Ovary (tissue), 9 donors: ENCODE results near the gene DLG1. TPM values are rescaled to one million over a fixed set of nuclear protein-coding genes. Genes with fewer than 3 reads are reported as not detected.
A peak's percentile ranks its signal among the peaks of the same experiment; 100 is the strongest.

ENCODE experiments used
- DNase-seq, 5 donors: peaks; one replicate each; pipeline ENCODE4 v3.0.0-alpha.2; 2019 to 2020
- H3K27ac ChIP-seq, 2 donors: fragments of 200-600 bp; one replicate each; pipeline versions ENCODE4 v1.5.1 to v1.8.0; 2019 to 2022
- H3K27me3 ChIP-seq: fragments of 200-600 bp; one replicate; pipeline ENCODE4 v1.8.0; 2022
- H3K36me3 ChIP-seq: fragments of 200-600 bp; sonication (generic); one replicate; pipeline ENCODE4 v1.5.1; 2019
- H3K4me1 ChIP-seq: one replicate; pipeline ENCODE4 v1.8.1; 2013; ENCODE audit warnings: mild to moderate bottlenecking, moderate library complexity; ENCODE audit not compliant: insufficient read depth
- H3K4me3 ChIP-seq: fragments of 200-600 bp; sonication (generic); one replicate; pipeline ENCODE4 v1.5.1; 2017
- H3K9me3 ChIP-seq, 2 donors: fragments of 200-600 bp in 1 of 2; sonication (generic) in 1 of 2; one replicate each; pipeline versions ENCODE4 v1.5.1 to v1.8.1; 2013 to 2019; ENCODE audit warnings: mild to moderate bottlenecking in 1 of 2, moderate library complexity in 1 of 2
- EP300 ChIP-seq: sonication (generic); formaldehyde crosslinking; IDR thresholded peaks from one replicate; pipeline ENCODE4 v1.6.1; 2017; ENCODE audit warnings: antibody characterized with exemption
- POLR2A ChIP-seq: fragments of 450-650 bp; IDR thresholded peaks from one replicate; pipeline ENCODE4 v1.6.1; 2017; ENCODE audit warnings: antibody characterized with exemption, mild to moderate bottlenecking, moderate library complexity
- WGBS, 3 donors: extraction: QIAGEN DNeasy Blood & Tissue Kit in 1 of 3; methylation state at CpG; one replicate each; pipeline versions ENCODE4 v1.1.5 to v1.1.7; 2013 to 2017; 5-methylcytosine and 5-hydroxymethylcytosine counted together
- intact Hi-C, 4 donors: fragments of 100-400 bp; cut with DNase I; formaldehyde crosslinking; loops; one replicate each; pipeline versions ENCODE4 v1.11.0 to v1.15.1; 2022 to 2023
- polyA plus RNA-seq, 2 donors: library from polyadenylated mRNA; stranded (reverse); fragments of 200-250 nt in 1 of 2; fragments of 350-450 nt in 1 of 2; fragmentation: Illumina TruSeq in 1 of 2; extraction: RNeasy Lipid Tissue Mini Kit (QIAGEN cat#74804) in 1 of 2; gene quantifications; one replicate each; pipeline ENCODE4 v1.2.3, GENCODE V29; 2013 to 2014
- total RNA-seq, 7 donors: library from RNA; depleted of rRNA in 2 of 7; stranded (reverse); fragments of >200 nt in 2 of 7; fragmentation: NEBNext Ultra II Directional in 3 of 7; extraction: Animal tissue kit (Norgen Biotek cat#: 25700) in 3 of 7; gene quantifications; one replicate each; pipeline versions ENCODE4 v1.1.0 to v1.2.4, GENCODE V29; 2016 to 2023
- TF ChIP-seq, protein P1 (sequence below), 3 donors: fragments of 450-650 bp in 2 of 3; fragments of 200-600 bp in 1 of 3; IDR thresholded peaks; one replicate each; pipeline versions ENCODE4 v1.5.1 to v1.8.0; 2016 to 2022; ENCODE audit warnings: antibody characterized with exemption in 3 of 3, mild to moderate bottlenecking in 1 of 3
- donor health status: DM: no; HTN: no; CAD: no; lungs with moderate emphysema.
- donor health status: DM: no; HTN: no; CAD: no.
- donor health status: Bipolar disorder and iron deficiency.
- donor health status: DM: yes; HTN: yes; CAD: no.
- donor health status: DM: no; HTN: no; CAD: no.
- donor health status: DM: yes; HTN: yes; CAD: no.

Gene DLG1
- total and polyA plus RNA-seq, 9 donors = 20.5 to 99.1 (median 62.5) TPM

DNA sequence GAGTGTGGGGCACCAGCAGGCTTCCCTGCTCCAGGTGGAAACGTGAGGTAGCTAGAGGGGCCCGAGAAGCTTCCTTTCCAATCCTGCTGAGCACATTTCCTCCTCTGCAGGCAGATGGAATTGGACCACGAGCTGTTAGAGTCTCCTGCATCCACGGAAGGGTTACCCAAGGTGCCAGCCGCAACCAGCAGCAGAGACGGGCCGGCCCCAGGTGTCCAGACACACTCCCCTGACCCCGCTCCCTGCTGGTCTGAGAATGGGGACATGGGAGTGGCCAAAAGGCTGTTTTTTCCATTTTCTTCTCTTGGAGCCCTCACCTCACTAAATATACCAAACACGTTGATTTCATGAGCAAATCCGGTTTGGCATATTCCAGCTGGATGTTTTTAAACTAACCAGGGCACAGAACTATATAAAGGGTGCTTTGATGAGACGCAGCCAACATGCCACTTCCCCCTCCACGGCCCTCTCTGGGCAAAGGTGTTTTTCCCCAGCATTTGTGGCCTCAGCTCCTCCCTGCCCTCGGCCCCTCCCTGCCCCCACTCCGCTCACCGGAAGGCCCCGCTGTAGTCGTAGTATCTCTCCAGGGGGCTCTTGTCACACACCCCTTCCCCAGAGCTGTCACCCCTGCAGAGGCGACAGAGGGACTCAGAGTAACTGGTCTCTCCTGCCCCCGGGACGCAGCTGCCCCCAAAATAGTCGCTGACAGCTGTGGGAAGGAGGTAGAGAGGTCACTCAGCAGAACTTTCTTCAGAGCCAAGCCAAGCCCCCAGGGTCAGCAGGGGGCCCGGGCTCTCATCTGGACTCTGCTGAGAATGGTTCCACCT is 275.8 kb downstream of the DLG1 start:
- Histone ChIP-seq H3K36me3 (no peaks in the 10 kb centered on the region), H3K27me3 (no peaks in the 10 kb centered on the region), H3K4me1 (no peaks in the 10 kb centered on the region), H3K9me3 (no peaks in the 10 kb centered on the region), H3K27ac (no peak overlapping the region), H3K4me3 (no peak overlapping the region)
- 33 to 39% (median 38%) methylated on average over 22 of the region's 22 CpGs for WGBS, 3 donors
- TF ChIP-seq EP300 = no peak
- intact Hi-C loops = no loop called here
- peak in 1 of 5 donors; percentile 23 for DNase-seq

DNA sequence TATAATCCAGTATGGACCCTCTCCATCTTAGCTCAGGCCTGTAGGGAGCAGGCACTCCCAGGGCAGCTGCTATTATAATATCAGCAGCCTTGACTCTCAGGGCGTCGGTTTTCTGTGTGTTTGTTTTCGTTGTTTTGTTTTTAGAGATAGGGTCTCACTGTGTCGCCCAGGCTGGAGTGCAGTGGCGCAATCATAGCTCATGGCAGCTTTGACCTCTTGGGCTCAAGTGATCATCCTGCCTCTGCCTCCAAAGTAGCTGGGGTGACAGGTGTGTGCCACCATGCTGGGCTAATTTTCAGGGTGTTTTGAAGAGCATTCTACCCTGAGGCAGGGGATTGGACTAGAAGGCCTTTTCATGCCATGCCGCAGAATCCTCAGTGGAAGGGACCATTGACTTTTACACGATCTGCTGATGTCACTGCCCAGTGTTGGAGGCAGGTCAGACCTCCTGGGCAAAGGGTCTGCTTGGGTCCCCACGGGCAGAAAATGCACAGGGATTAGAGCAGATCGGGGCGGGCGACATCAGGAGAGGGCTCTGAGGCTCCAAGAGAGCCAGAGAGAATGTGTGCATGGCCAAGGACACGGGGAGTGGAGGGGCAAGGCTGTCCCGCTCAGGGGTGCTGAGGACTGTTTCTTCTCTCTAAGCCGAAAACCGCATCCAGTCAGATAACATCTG is 276.5 kb downstream of the DLG1 start:
- no peaks in the 10 kb centered on the region for H3K36me3 ChIP-seq
- DNase-seq = peak in 1 of 5 donors; percentile 14
- H3K4me3 ChIP-seq = no peak overlapping the region
- intact Hi-C loops = no loop called here
- H3K27ac ChIP-seq = no peak overlapping the region
- no peaks in the 10 kb centered on the region for H3K27me3 ChIP-seq
- no peaks in the 10 kb centered on the region for H3K4me1 ChIP-seq
- TF ChIP-seq EP300 (no peak), POLR2A (no peak)
- TF ChIP-seq, protein P1, sequence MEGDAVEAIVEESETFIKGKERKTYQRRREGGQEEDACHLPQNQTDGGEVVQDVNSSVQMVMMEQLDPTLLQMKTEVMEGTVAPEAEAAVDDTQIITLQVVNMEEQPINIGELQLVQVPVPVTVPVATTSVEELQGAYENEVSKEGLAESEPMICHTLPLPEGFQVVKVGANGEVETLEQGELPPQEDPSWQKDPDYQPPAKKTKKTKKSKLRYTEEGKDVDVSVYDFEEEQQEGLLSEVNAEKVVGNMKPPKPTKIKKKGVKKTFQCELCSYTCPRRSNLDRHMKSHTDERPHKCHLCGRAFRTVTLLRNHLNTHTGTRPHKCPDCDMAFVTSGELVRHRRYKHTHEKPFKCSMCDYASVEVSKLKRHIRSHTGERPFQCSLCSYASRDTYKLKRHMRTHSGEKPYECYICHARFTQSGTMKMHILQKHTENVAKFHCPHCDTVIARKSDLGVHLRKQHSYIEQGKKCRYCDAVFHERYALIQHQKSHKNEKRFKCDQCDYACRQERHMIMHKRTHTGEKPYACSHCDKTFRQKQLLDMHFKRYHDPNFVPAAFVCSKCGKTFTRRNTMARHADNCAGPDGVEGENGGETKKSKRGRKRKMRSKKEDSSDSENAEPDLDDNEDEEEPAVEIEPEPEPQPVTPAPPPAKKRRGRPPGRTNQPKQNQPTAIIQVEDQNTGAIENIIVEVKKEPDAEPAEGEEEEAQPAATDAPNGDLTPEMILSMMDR (IDR thresholded peaks at IDR 0.05) = no peak
- 75 to 82% (median 77%) methylated on average over 15 of the region's 15 CpGs for WGBS, 3 donors
- no peaks in the 10 kb centered on the region for H3K9me3 ChIP-seq

DNA sequence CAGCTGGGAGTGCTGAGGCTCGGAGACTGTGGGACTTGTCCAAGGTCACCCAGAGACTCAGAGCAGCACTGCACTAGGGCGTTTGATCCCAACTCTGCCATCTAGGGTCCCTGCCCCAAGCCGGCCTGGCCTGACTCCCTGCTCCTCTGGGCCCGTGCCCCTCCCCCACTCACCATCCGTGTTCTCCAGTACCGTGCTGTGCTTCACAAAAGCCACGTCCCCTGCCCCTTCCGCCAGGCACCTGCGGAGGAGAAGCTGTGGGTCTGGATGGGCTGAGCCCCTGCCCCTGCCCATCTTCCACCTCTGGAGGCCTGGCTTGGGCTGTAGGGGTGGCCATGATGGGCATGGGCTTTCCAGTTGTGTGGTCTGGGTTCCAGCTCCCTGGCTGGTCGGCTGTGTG is 277.2 kb downstream of the DLG1 start:
- intact Hi-C loops = no loop called here
- H3K4me3 ChIP-seq = no peak overlapping the region
- H3K4me1 ChIP-seq = no peaks in the 10 kb centered on the region
- 61 to 77% (median 70%) methylated on average over 10 of the region's 10 CpGs for WGBS, 3 donors
- no peaks in the 10 kb centered on the region for H3K27me3 ChIP-seq
- no peak overlapping the region for H3K27ac ChIP-seq
- peak in 1 of 5 donors; percentile 31 for DNase-seq
- no peaks in the 10 kb centered on the region for H3K36me3 ChIP-seq
- H3K9me3 ChIP-seq = no peaks in the 10 kb centered on the region
- TF ChIP-seq POLR2A (no peak), EP300 (no peak)
- TF ChIP-seq, protein P1 (IDR thresholded peaks at IDR 0.05) = no peak

DNA sequence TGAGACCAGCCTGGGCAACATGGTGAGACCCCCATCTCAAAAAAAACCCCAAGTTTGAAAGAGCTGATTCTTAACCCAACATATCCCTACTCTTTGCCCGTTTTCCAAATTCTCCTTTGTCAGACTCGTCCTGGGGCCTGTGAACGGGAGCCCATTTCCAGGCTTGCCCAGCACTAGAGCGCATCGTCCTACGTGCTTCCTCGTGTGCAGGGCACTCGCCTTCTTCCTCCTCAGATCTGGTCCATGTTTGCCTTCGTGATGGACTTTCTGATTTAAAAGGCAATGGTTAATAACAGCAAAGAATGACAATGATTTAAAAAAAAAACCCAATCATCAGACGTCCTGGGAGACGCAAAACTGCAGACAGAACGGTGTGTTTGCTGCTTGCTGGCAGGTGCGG is 278.9 kb downstream of the DLG1 start:
- Histone ChIP-seq H3K36me3 (no peaks in the 10 kb centered on the region), H3K4me3 (no peak overlapping the region), H3K27ac (no peak overlapping the region), H3K9me3 (no peaks in the 10 kb centered on the region), H3K27me3 (no peaks in the 10 kb centered on the region), H3K4me1 (no peaks in the 10 kb centered on the region)
- TF ChIP-seq, protein P1 (IDR thresholded peaks at IDR 0.05) = no peak
- TF ChIP-seq POLR2A = no peak
- no peak for TF ChIP-seq EP300
- no peak for DNase-seq
- WGBS, 3 donors = 85 to 88% (median 88%) methylated on average over 13 of the region's 13 CpGs
- intact Hi-C loops = no loop called here

DNA sequence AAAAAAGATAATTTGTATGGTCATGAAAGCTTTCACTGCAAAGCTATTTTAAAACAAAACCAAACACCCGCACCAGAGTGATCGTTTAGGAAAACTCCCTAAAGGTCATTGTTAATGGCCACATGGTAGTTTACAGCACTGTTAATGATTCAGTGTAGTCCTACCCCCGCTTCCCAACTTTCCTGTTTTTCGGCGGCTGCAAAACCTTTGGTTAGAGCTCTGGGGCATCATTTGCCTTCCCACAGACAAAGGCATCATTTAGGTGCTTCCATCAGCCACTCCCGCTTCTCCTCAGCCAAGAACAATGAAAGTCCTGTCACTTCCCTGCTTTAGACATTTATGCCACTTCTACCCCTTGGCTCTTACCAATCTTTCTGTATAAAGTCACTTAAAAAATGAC is 279.4 kb downstream of the DLG1 start:
- Histone ChIP-seq H3K27me3 (no peaks in the 10 kb centered on the region), H3K4me1 (no peaks in the 10 kb centered on the region), H3K27ac (no peak overlapping the region), H3K36me3 (no peaks in the 10 kb centered on the region), H3K4me3 (no peak overlapping the region), H3K9me3 (no peaks in the 10 kb centered on the region)
- intact Hi-C loops = no loop called here
- DNase-seq = no peak
- WGBS, 3 donors = 18 to 35% (median 21%) methylated on average over 6 of the region's 6 CpGs
- TF ChIP-seq EP300 = no peak
- TF ChIP-seq, protein P1 (IDR thresholded peaks at IDR 0.05) = no peak
- TF ChIP-seq POLR2A = no peak
